Ovary (tissue), 3 donors: ENCODE results near the gene FILIP1L.

ENCODE experiments used
- POLR2A ChIP-seq: fragments of 450-650 bp; IDR thresholded peaks from one replicate; pipeline ENCODE4 v1.6.1; 2017; ENCODE audit warnings: antibody characterized with exemption, mild to moderate bottlenecking, moderate library complexity
- TF ChIP-seq, protein P1 (sequence below), 3 donors: fragments of 450-650 bp in 2 of 3; fragments of 200-600 bp in 1 of 3; IDR thresholded peaks; one replicate each; pipeline versions ENCODE4 v1.5.1 to v1.8.0; 2016 to 2022; ENCODE audit warnings: antibody characterized with exemption in 3 of 3, mild to moderate bottlenecking in 1 of 3
- donor health status: DM: no; HTN: no; CAD: no.

DNA sequence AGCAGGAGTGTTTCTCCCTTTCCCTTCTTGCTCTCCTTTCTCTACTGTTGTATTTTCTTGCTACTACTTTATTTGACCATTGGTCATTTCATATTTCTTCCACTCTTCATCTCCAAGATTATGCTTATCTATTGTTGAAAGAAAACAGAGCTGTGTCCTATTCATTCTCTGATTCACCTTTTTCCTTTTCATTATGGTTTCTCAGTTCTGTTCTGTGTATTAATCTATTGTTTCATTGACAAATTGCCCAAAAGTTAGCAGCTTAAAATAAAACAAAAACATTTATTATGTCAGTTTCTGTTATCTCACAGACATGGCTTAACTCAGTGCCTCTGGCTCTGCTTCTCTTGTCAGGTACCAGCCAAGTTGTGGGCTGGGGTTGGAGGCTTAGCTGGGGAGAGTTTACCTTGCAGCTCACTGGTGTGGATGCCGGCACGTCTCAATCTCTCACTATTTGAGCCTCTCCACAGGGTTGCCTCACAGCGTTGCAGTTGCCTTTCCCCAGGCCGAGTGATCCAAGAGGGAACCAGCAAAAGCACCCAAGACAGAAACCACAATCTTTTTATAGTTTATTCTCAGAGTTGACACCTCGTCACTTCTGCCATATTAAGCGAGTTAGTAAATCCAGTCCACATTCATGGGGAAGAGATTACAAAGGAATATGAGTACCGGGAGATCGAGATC lies 36.9 kb upstream of the FILIP1L start:
- TF ChIP-seq, protein P1, sequence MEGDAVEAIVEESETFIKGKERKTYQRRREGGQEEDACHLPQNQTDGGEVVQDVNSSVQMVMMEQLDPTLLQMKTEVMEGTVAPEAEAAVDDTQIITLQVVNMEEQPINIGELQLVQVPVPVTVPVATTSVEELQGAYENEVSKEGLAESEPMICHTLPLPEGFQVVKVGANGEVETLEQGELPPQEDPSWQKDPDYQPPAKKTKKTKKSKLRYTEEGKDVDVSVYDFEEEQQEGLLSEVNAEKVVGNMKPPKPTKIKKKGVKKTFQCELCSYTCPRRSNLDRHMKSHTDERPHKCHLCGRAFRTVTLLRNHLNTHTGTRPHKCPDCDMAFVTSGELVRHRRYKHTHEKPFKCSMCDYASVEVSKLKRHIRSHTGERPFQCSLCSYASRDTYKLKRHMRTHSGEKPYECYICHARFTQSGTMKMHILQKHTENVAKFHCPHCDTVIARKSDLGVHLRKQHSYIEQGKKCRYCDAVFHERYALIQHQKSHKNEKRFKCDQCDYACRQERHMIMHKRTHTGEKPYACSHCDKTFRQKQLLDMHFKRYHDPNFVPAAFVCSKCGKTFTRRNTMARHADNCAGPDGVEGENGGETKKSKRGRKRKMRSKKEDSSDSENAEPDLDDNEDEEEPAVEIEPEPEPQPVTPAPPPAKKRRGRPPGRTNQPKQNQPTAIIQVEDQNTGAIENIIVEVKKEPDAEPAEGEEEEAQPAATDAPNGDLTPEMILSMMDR (IDR thresholded peaks at IDR 0.05) = no peak
- no peak for TF ChIP-seq POLR2A
